HG03097 (cell line): ENCODE measurements around the gene MYH10.
"Not testable (repeated sequence)": the region's sequence is repeated elsewhere in the genome, so short reads cannot be mapped to it uniquely, and the experiment has no call there.

Source experiments
- ATAC-seq: cut with Tn5 transposase; IDR thresholded peaks from one replicate; pipeline ENCODE4 v1.9.1; 2021; ENCODE audit not compliant: unreplicated experiment, low FRiP score

Gene MYH10

DNA sequence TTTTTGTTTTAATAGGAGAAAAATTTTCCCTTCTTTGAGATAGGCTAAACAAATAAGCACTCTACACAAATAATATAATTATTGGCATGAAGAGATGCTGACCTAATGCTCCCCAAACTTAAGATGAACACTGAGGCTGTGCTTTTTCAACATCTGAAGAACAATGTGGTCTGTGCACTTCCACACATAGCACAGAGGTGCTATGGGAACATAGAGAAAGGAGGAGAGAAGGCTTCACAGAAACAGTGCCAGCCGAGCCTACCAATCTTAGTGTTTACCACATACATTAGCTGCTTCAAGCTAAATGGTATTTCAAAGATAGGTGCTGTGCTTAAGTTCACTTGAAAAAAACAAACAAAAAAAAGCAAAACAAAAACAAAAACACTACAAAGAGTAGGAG lies 72.4 kb downstream of the MYH10 start:
- no peak for ATAC-seq

DNA sequence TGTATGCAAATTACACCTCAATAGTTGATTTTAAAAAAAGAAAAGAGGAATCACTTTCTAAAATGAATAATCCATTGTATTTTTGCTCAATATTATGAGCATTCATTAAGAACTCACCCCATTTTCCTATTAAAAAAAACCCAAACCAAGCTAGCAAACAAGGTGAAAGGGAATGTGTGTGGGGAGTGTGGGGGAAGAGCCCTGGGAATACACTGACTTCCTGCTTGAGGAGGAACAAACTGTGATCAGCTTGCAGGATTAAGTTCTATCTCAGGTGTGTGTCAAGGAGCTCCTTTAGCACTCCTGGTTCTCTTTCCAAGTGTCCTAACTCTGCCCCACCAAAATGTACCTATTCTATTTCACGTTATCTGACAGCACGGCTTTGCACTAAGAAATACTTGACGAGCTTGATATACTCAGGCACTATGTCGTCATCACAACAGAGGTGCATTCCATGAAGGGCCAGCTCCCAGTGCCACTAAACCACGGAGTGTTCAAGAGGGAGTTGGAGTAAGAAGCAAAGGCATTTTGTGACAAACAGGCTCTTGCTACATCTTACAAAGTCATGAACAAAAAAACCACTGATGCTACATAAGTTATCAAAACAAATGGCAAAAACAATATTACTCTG lies 73.2 kb downstream of the MYH10 start:
- ATAC-seq, result no peak

DNA sequence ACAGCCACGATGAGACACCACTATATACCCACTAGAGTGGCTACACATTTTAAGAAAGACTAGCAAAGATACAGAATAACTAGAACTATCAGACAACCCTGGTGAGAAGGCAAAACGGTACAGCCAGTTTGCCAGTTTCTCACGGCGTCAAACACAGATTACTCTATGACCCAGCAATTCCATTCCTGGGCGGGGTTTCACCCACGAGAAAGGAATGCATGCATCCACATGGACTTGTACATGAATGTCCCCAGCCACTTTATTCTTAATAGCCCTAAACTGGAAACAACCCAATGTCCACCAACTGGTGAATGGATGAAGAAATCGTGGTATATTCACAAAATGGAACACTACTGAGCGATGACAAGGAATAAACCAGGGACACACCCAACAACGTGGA lies 74.5 kb downstream of the MYH10 start:
- ATAC-seq, result no peak

DNA sequence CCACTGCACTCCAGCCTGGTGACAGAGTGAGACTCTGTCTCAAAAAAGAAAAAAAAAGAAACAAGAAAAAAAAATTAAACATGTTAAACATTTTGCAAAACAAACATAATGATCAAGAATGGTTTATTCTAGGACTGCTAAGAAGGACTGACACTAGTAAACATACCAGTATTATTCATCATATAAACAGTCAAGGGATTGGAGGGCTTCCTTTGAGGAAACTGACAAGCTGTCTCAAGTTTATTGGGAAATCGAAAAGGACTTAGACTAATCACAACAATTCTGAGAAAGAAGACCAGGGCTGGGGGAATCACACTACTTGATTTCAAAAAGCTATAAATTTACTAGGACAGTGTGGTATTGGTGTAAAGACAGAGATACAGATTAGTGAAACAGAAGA lies 75.5 kb downstream of the MYH10 start:
- no peak for ATAC-seq

DNA sequence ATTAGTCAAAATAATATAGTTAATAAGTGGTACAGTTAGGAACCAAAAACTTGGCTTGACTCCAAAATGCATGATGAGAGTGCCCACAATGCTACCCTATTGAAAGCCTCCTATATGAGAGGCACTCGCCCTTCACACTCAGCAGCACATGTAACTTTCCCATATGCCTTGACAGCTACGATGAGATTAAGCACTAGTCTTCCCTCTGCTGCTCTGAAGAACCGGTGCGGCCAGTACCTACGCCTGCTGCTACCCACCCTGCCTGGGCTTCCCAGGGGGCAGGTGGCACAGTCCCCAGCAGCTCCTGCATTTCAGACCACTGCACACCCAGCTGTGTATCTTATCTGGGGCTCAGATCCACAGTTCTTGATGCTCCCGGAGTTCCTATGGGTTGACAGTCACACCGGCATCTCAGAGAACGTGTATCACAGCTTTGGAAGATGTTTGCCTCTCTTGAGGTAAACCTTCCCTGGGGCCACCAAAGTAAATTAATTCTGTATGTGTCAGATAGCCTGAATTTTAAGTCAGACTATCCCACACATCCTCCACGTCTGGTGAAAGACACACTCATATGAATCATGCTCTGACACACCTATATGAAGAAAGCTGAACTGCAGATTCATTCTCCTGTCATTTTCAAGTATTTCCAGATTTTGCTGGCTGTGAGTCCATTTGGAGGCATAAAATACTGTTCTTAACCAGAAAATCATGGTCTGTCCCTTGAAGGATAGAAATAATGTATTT lies 77.8 kb downstream of the MYH10 start:
- no peak for ATAC-seq

DNA sequence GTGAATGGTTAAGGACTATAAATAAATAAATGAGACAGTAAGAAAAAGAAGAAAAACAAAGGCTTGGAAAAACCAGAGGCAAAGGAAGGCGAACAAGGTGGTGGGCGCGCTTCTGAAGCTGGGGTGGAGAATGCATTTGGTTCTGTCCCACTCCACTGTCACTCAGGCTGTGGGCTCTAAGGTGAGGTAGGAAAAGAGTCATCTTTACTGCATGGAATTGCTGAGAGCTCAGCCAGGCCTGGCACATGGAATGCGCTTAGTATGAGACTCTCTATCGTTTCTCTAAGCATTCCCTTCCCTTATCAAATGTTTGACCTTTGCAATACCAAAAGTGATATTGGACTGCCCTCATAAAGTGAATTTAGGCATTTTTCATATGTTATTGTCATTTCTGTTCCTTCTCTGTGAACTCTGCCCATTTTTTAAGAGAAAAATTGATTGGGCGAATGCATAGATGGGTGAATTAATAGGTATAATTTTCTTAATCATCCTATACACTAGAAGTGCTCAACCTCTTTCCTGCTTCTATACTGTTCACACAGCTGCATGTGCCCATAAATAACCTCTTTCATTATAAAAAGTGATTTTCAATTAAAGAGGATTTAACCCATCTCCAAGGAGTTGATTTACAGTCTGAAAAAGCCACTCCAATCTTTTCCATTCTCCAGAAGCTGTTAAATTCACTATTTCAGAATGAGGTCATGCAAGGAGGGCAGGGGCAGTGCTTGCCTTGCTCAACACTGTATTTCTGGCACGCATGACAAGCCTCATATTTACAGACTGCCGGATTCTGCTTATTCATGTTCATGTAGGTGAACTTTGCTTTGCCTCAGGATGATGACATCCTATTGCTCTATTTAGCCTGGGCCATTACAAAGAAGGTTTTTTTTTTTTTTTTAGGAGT lies 87.7 kb downstream of the MYH10 start:
- ATAC-seq, result no peak

DNA sequence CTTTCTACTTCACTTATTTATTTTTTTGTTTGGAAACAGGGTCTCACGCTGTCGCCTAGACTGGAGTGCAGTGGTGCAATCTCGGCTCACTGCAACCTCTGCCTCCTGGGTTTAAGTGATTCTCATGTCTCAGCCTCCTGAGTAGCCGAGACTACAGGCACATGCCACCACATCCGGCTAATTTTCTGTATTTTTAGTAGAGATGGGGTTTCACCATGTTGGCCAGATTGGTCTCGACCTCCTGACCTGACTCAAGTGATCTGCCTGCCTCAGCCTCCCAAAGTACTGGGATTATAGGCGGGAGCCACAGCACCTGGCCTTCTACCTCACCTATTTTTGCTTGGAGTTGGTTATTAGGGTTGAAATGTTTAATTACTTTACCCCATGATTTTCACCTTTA lies 90.5 kb downstream of the MYH10 start:
- not testable (repeated sequence) for ATAC-seq

DNA sequence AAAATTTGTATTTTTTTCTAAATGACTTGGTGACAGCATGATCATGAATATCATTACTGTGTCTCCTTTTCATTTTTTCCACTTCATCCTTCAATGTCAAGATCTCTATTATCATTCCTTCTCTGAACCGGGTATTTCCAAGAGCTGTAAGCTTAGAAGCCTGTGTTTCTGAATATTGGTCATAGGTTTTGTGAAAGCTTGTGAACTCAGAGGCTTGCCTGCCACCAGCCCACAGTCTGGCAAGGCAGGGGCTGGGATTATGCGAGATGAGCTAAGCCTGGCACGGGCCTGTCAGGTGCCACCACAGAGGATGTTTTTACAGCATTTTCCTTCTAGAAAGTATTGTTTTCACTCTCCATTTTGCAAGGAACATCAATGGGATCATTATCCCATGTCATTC lies 92.8 kb downstream of the MYH10 start:
- no peak for ATAC-seq

DNA sequence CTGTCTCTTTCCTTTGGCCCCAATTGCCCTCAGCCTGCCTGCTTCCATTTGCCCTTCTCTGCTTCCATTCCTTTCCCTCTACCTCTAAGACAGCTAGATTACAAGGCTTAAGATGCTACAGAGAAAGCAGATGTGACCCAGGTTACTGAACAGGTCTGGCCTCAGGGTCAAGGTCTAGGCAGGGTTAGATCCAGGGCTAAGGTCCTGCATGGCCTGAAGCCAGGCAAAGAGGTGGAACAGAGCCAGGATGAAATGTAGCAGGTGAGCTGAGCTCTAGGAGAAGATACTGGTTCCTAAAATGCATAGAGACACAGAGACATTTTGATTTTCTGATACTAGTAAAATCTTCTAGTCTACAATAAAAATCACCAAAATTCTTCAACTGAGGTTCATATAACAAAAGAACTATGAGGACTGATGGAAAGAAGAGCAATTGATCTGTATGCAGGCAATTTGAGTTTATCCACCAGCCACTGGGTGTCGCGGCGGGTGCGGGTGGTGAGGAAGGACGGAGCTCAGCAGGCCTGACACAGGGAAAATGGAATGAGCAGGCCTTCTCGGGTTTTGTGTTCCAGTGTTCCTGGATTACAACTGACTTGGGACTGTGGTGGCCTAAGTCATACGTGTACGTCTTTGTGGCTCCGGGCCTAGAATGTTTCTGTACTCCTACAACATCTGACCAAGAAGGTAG lies 95.9 kb downstream of the MYH10 start:
- no peak for ATAC-seq

DNA sequence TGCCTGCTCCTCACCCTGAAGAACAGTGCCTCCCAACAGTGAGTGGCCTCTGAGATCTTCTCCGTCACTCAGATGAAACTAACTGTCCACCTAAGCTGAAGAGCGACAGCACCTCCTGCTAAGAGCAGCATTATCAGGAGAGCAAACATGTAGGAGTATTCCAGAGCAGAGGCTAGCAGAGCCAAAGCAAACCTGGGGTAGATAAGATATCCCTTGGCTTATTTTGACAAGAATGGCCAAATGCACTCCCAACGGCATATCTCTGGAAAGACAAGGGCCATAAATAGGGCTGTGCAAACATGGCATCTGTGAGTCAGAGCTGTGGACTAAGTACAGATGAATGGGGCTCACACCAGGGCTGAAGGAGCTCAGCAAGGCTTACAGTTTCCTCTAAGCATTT lies 98.5 kb downstream of the MYH10 start:
- no peak for ATAC-seq

DNA sequence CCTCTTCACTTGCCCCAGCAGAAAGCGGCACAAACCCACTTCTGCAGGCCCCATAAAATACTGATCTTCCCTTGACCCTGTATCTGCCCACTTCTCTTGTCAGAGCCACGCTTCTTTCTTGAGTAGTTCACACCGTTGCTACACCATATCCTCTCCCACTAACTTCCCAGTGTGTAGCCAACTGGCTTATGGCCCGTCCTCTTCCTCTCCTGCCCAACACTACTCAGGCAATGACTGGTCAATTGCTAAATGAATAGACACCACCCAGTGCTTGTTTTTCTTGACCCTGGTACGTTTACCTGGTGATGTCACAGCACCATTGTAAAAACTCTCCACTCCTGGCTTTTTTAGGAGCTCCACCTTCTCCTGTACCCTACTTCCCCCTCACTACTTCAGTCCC lies 107.9 kb downstream of the MYH10 start:
- no peak for ATAC-seq

DNA sequence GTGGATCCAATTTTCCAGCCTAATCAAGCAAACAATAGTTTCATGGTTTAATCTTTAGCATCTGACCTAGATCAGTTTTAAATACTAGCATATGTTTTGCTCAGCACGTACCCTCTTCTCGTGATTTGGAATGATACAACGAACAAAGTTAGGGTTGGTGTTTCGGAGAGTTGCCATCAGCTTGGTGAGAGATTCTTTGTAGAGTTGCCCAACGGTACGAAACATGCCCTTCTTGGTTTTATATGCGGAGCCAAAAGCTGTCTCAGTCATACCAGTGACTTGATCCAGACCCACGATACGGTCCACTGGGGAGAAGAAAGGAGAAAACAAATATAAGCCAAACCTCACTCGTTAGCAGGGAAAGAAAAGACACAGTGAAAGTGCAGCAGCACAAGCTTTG lies 109.5 kb downstream of the MYH10 start:
- no peak for ATAC-seq

DNA sequence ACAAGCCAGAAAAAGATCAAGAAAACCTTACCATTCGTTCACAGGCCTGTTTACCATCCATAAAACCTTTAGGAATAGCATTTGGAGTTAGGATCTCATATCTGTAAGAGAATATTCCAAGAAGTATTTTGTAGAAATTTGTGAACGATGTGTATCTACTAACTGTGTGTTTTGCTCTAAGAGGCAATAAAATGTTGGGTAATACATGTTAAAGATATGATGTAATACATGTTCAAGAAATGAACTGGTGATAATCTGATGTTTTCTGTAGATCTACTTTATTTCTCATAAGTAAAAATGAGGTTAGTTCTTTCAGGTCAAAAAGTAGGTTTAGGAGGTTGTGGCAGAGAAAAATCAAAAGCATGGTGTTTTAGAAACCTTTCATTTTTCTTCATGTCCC lies 111.7 kb downstream of the MYH10 start:
- no peak for ATAC-seq

DNA sequence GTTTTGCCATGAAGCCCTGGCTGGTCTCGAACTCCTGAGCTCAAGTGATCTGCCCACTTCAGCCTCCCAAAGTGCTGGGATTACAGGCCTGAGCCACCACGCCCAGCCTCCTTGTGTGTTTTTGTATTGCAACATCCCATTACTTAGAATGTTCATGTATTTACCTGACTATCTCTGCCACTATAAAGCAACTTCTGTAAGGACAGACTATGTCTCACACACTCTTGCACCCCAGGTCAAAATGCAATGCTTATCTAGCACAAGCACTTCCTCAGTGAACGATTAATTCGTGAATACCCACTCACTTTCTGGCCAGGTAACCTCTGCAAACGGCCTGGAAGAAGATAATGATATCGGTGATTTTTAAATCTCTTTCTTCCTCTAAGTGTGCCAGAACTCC lies 112.2 kb downstream of the MYH10 start:
- ATAC-seq, result no peak

DNA sequence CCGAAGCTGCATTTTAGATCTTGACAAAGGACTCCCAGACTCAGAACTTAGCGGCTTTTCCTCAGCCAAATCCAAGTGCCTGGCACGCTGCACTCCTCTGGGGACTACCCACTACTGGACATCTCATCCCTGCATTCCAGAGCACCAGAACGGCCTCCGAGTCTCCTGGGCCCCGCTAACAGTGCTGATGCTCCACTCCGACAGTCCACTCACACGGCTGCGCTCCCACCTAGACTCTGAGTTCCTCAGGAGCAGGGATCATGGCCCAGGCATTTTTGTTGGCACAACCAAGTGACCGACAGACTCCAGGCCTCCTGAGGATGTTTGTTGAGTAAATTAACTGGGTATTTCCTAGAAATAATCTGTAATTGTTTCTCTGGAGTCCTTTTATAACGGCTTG lies 115.7 kb downstream of the MYH10 start:
- no peak for ATAC-seq

DNA sequence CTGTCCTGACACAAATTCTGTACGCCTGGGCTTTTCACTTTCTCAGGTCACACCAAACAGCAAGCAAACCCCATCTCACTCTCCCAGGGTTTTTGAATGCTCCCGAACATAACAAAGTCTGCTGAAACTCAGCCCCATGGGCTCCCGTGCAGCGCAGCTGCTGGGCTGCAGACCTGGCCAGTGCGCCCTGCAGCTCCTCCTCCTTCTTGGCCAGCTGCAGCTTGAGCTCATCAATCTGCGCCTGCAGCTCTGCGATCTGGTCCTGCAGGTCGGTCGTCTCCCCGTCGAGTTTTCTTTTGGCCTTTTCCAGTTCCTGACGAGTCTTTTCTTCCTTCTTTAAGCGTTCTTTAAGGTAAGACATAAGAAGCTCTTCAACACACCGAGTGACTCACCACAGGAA lies 124.4 kb downstream of the MYH10 start:
- ATAC-seq, result no peak

DNA sequence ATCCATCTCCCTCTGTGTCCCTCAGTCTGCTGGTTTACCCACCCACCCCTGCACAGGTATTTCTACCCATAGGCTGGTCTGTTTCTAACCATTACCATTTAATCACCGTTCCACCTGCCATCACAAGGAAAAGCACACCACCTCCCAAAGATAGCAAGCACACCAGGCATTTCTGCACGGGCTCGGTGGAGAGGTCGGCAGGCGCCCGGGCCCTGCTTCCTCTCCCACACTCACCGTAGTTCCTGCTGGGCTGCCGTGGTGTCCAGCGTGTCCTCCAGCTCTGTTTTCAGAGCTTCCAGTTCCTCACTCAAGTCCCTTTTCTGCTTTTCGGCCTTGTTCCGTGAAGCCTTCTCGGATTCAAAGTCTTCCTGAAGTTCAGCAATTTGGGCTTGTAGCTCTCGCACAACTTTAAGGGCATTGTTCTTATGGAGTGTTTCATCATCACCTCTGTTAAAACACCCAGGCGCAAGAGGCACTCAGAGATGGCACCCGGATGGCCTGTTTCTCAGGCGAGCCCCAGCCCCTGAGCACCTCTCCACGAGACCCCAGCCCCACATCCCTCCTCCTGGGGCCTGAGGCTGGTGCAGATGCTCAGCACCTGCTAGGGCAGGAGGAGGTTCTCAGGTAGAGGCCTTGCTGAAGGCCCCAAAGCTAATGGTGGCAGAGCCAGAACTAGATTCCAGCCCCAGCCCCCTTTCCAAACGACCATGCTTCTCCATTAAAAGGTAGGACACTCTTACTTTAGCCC lies 125.9 kb downstream of the MYH10 start:
- ATAC-seq, result no peak

DNA sequence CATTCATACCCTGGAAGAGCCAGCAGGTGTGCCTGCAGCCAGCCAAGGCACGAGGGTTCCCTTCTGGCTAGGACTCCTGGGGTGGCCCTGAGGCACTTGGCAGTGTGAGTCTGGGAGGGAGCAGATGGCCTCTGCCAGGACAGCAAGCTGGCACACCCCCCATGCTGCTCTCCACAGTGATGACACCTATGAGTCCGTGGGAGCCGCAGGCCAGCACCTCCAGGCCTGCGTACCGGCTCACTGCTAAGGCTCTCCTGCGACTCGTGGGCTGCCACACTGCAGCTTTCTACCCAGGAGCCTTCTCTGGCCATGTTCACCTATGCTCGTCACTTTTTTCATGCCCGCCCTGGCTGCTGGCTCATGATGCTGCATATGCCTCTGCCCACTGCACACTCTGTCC lies 126.7 kb downstream of the MYH10 start:
- ATAC-seq, result no peak

DNA sequence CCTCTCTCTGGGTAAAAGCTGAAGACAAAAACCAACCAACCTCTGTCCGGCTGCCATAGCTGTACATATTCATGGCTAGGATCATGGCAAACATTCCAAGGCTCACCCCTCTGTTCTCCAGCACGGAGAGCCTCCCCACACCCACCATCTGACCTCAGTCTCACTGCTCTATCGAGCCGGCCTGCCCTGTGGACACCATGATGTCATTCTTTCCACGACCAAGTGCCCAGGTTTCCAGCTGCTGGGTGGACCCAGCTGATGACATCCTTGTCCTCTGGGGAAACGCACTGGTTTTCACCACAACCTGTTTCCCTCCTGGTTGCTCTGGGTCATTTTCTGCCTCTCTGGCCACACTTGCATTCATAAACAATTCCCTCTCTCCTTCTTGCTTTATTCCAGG lies 127.2 kb downstream of the MYH10 start:
- no peak for ATAC-seq

DNA sequence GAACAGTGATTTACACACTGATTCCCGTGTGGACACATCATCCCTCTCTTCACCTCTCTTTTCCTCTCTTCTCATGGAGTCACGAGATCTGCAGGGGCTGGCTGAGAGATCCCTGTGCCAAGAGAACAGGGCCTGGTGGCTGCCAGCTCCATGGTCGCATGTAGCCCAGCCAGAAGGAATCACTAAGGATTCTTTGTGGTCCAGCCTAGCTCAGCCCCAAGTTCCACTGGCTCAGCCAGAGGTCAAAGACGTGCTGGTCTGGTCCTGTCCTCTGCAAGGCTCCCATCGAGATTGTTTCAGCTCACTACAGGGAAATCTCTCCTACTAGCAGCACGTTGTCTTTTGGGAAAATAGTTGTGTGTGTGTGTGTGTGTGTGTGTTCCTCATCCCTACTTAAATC lies 128.4 kb downstream of the MYH10 start:
- ATAC-seq, result no peak
